HEK293T (cell line): ENCODE measurements around the gene MRPS31.

ENCODE experiments used
- CTCF ChIA-PET: fragments of 350-600 bp; formaldehyde crosslinking; extraction: SDS; loops from one replicate; lab custom pipeline; 2021; ENCODE audit warnings: antibody characterized with exemption, inconsistent platforms; lab: Yijun Ruan, JAX
- POLR2A ChIA-PET: fragments of 350-600 bp; formaldehyde crosslinking; extraction: SDS; loops from one replicate; lab custom pipeline; 2020; ENCODE audit warnings: antibody characterized with exemption, inconsistent platforms; lab: Yijun Ruan, JAX
- DNase-seq: peaks from one replicate; pipeline ENCODE4 v3.0.0; 2012; ENCODE audit warnings: mixed read lengths; ENCODE audit errors: extremely low spot score
- ARNT ChIP-seq: fragments of 450-650 bp; IDR thresholded peaks from 2 replicates; pipeline ENCODE4 v1.6.1; 2017; ENCODE audit warnings: mild to moderate bottlenecking
- BHLHE40 ChIP-seq: fragments of 450-650 bp; IDR thresholded peaks from 2 replicates; pipeline ENCODE4 v1.6.1; 2016; ENCODE audit warnings: mild to moderate bottlenecking, moderate library complexity, borderline replicate concordance
- CTBP1 ChIP-seq: fragments of 450-650 bp; IDR thresholded peaks from 2 replicates; pipeline ENCODE4 v1.6.1; 2016; ENCODE audit warnings: borderline replicate concordance
- ELF4 ChIP-seq: fragments of 450-650 bp; IDR thresholded peaks from 2 replicates; pipeline ENCODE4 v1.6.1; 2017; ENCODE audit warnings: antibody characterized with exemption
- FOXA1 ChIP-seq: fragments of 450-650 bp; IDR thresholded peaks from 2 replicates; pipeline ENCODE4 v1.6.1; 2016; ENCODE audit warnings: mild to moderate bottlenecking
- FOXK2 ChIP-seq: fragments of 450-650 bp; IDR thresholded peaks from 2 replicates; pipeline ENCODE4 v1.6.1; 2016; ENCODE audit warnings: mild to moderate bottlenecking
- FOXM1 ChIP-seq: fragments of 450-650 bp; IDR thresholded peaks from 2 replicates; pipeline ENCODE4 v1.6.1; 2017; ENCODE audit warnings: mild to moderate bottlenecking, borderline replicate concordance
- HDGF ChIP-seq: fragments of 450-650 bp; IDR thresholded peaks from 2 replicates; pipeline ENCODE4 v1.6.1; 2017; ENCODE audit warnings: antibody characterized with exemption, borderline replicate concordance
- L3MBTL2 ChIP-seq: fragments of 450-650 bp; conservative IDR thresholded peaks from 2 replicates; pipeline ENCODE4 v1.6.1; 2016; ENCODE audit warnings: mild to moderate bottlenecking
- LEF1 ChIP-seq: fragments of 450-650 bp; IDR thresholded peaks from 2 replicates; pipeline ENCODE4 v1.6.1; 2017; ENCODE audit warnings: mild to moderate bottlenecking, borderline replicate concordance
- NFRKB ChIP-seq: fragments of 450-650 bp; IDR thresholded peaks from 2 replicates; pipeline ENCODE4 v1.6.1; 2016; ENCODE audit warnings: mild to moderate bottlenecking, moderate library complexity
- PKNOX1 ChIP-seq: fragments of 450-650 bp; IDR thresholded peaks from 2 replicates; pipeline ENCODE4 v1.6.1; 2016
- SP1 ChIP-seq: fragments of 450-650 bp; IDR thresholded peaks from 2 replicates; pipeline ENCODE4 v1.6.1; 2017
- SUZ12 ChIP-seq: fragments of 450-650 bp; IDR thresholded peaks from 2 replicates; pipeline ENCODE4 v1.6.1; 2016; ENCODE audit warnings: mild to moderate bottlenecking
- TARDBP ChIP-seq: fragments of 450-650 bp; IDR thresholded peaks from 2 replicates; pipeline ENCODE4 v1.6.1; 2016
- ZNF384 ChIP-seq: fragments of 450-650 bp; IDR thresholded peaks from 2 replicates; pipeline ENCODE4 v1.6.1; 2016

Gene MRPS31

GRCh38 chr13:40770609-40770933 lies 419 bp downstream of the MRPS31 start:
- POLR2A ChIA-PET, result interaction anchor here (0.7 kb wide), 1 partner anchor 19 kb away, joined by 5 read pairs; the partner anchor contains the start of gene SLC25A15
- TF ChIP-seq CTBP1 (no peak), ELF4 (no peak), NFRKB (no peak), FOXK2 (no peak), HDGF (no peak), PKNOX1 (no peak), TARDBP (no peak), FOXM1 (no peak), FOXA1 (no peak), SP1 (no peak), L3MBTL2 (no peak), SUZ12 (no peak), BHLHE40 (no peak), ZNF384 (no peak), LEF1 (no peak), ARNT (no peak)
- no peak for DNase-seq
- CTCF ChIA-PET, result no interaction called here

GRCh38 chr13:40769970-40770369 lies 1.0 kb downstream of the MRPS31 start:
- CTCF ChIA-PET, result no interaction called here
- no peak for TF ChIP-seq NFRKB
- TF ChIP-seq TARDBP, result no peak
- no peak for TF ChIP-seq BHLHE40
- TF ChIP-seq FOXM1, result no peak
- TF ChIP-seq ZNF384, result no peak
- TF ChIP-seq L3MBTL2, result no peak
- no peak for DNase-seq
- POLR2A ChIA-PET, result interaction anchor here (0.7 kb wide), 1 partner anchor 19 kb away, joined by 5 read pairs; the partner anchor contains the start of gene SLC25A15

- POLR2A ChIA-PET, result no interaction called here
- TF ChIP-seq ZNF384 (no peak), L3MBTL2 (no peak), BHLHE40 (no peak), FOXA1 (no peak), ARNT (no peak), SUZ12 (no peak), HDGF (no peak), CTBP1 (no peak), LEF1 (no peak), NFRKB (no peak), ELF4 (no peak), FOXM1 (no peak)
- DNase-seq, result no peak
- CTCF ChIA-PET, result no interaction called here
Measured at GRCh38 chr13:40765602-40766001, 5.4 kb downstream of the MRPS31 start.

GRCh38 chr13:40764587-40765403 lies 6.2 kb downstream of the MRPS31 start:
- ChIA-PET CTCF (no interaction called here), POLR2A (no interaction called here)
- DNase-seq, result no peak
- TF ChIP-seq L3MBTL2 (no peak), TARDBP (no peak), FOXM1 (no peak), NFRKB (no peak), ELF4 (no peak)

- TF ChIP-seq TARDBP (no peak), ARNT (no peak), SP1 (no peak), PKNOX1 (no peak), FOXA1 (no peak), FOXK2 (no peak), BHLHE40 (no peak), CTBP1 (no peak), FOXM1 (no peak), L3MBTL2 (no peak), LEF1 (no peak), ELF4 (no peak), HDGF (no peak), ZNF384 (no peak), NFRKB (no peak), SUZ12 (no peak)
- POLR2A ChIA-PET, result no interaction called here
- DNase-seq, result no peak
- CTCF ChIA-PET, result no interaction called here
Measured at GRCh38 chr13:40762849-40763248, 8.1 kb downstream of the MRPS31 start.

GRCh38 chr13:40758811-40759210 lies 12.2 kb downstream of the MRPS31 start:
- ChIA-PET CTCF (no interaction called here), POLR2A (no interaction called here)
- no peak for DNase-seq
- no peak for TF ChIP-seq BHLHE40
- no peak for TF ChIP-seq SP1
- TF ChIP-seq FOXA1, result no peak
- no peak for TF ChIP-seq ARNT
- TF ChIP-seq PKNOX1, result no peak
- TF ChIP-seq TARDBP, result no peak
- TF ChIP-seq ZNF384, result no peak
- TF ChIP-seq SUZ12, result no peak
- no peak for TF ChIP-seq ELF4
- no peak for TF ChIP-seq FOXK2
- TF ChIP-seq HDGF, result no peak
